PFSK-1 (cell line): Measurements from ENCODE around the gene EDRF1.

Experiments
- FOXP2 ChIP-seq: optimal IDR thresholded peaks from 2 replicates; pipeline ENCODE3; 2011; ENCODE audit warnings: borderline replicate concordance, control low read depth, inconsistent platforms; ENCODE audit not compliant: insufficient read depth; ENCODE audit errors: extremely low read length, extremely low read depth
- POLR2AphosphoS5 ChIP-seq: IDR thresholded peaks from 2 replicates; pipeline ENCODE4 v1.6.1; 2012; ENCODE audit warnings: low read depth, mild to moderate bottlenecking, control low read depth, low read length, moderate library complexity
- REST ChIP-seq, 2 experiments: IDR thresholded peaks; 2 replicates each; pipeline versions ENCODE4 v1.6.1 to v1.8.0; 2011 to 2012; ENCODE audit warnings: low read depth in 2 of 2, low read length in 2 of 2, control low read depth in 1 of 2, inconsistent platforms in 1 of 2, mild to moderate bottlenecking in 1 of 2, moderate library complexity in 1 of 2; ENCODE audit not compliant: insufficient read depth in 1 of 2
- SIN3A ChIP-seq: IDR thresholded peaks from 2 replicates; pipeline ENCODE4 v1.6.1; 2012; ENCODE audit warnings: mild to moderate bottlenecking, low read length, moderate library complexity, borderline replicate concordance; ENCODE audit not compliant: insufficient read depth
- TAF1 ChIP-seq: IDR thresholded peaks from 2 replicates; pipeline ENCODE4 v1.6.1; 2012; ENCODE audit warnings: low read length, control low read depth, borderline replicate concordance; ENCODE audit not compliant: insufficient read depth

EDRF1 gene

GRCh38 chr10:125708971-125709503, 10.5 kb upstream of the EDRF1 start:
- no peak for TF ChIP-seq FOXP2
- TF ChIP-seq REST (IDR thresholded peaks at IDR 0.05; ENCODE audit: insufficient read depth in 1 of 2, low read depth in 2 of 2, low read length in 2 of 2), result no peak
- no peak for TF ChIP-seq TAF1
- TF ChIP-seq POLR2AphosphoS5, result no peak
- no peak for TF ChIP-seq SIN3A

- no peak for TF ChIP-seq REST (IDR thresholded peaks at IDR 0.05; ENCODE audit: insufficient read depth in 1 of 2, low read depth in 2 of 2, low read length in 2 of 2)
- TF ChIP-seq SIN3A, result no peak
- TF ChIP-seq POLR2AphosphoS5, result no peak
- TF ChIP-seq FOXP2, result no peak
- no peak for TF ChIP-seq TAF1
Measured at GRCh38 chr10:125709553-125710474, 9.7 kb upstream of the EDRF1 start.

- TF ChIP-seq FOXP2 (no peak), SIN3A (no peak), POLR2AphosphoS5 (no peak), TAF1 (no peak), REST (IDR thresholded peaks at IDR 0.05; ENCODE audit: insufficient read depth in 1 of 2, low read depth in 2 of 2, low read length in 2 of 2) (no peak)
Measured at GRCh38 chr10:125711110-125711750, 8.3 kb upstream of the EDRF1 start.

- TF ChIP-seq SIN3A (no peak), FOXP2 (no peak), TAF1 (no peak), REST (IDR thresholded peaks at IDR 0.05; ENCODE audit: insufficient read depth in 1 of 2, low read depth in 2 of 2, low read length in 2 of 2) (no peak), POLR2AphosphoS5 (no peak)
Measured at GRCh38 chr10:125720002-125720382, 483 bp downstream of the EDRF1 start.
